Adrenal gland (tissue), 5 donors: ENCODE data around the gene CALB2.

ENCODE experiments used
- CTCF ChIP-seq, 6 experiments: fragments of 450-650 bp in 4 of 6; fragments of 200-600 bp in 2 of 6; sonication (generic) in 1 of 6; IDR thresholded peaks; 1 replicate in 5 of 6; 2 replicates in 1 of 6; pipeline versions ENCODE4 v1.5.1 to v1.8.0; 2016 to 2021; ENCODE audit warnings: antibody characterized with exemption in 6 of 6, mild to moderate bottlenecking in 2 of 6, moderate library complexity in 1 of 6
- POLR2A ChIP-seq, 2 donors: fragments of 450-650 bp; IDR thresholded peaks; one replicate each; pipeline ENCODE4 v1.6.1; 2017; ENCODE audit warnings: antibody characterized with exemption in 2 of 2, mild to moderate bottlenecking in 2 of 2, moderate library complexity in 1 of 2
- donor health status: DM: no; HTN: no; CAD: no.

GRCh38 chr16:71359431-71359830 lies 908 bp downstream of the CALB2 start:
- TF ChIP-seq POLR2A (IDR thresholded peaks at IDR 0.05) (no peak), CTCF (IDR thresholded peaks at IDR 0.05) (no peak)
